HCT116 (cell line): ENCODE data around the gene PABPC1L2B. TPM values are rescaled to one million over a fixed set of nuclear protein-coding genes. Genes with fewer than 3 reads are reported as not detected.
"Not testable (repeated sequence)": the region's sequence is repeated elsewhere in the genome, so short reads cannot be mapped to it uniquely, and the experiment has no call there.

Experiments
- ATAC-seq: fragments of 200-7000 bp; cut with Tn5 transposase; 2 replicates; pipeline ENCODE4 v1.9.1; 2020; ENCODE audit warnings: mild to moderate bottlenecking, moderate library complexity
- Bru-seq: library from RNA; stranded (reverse); fragments of 400-500 nt; gene quantifications from one replicate; lab custom pipeline; 2021; lab: Mats Ljungman, UMichigan
- BruChase-seq, 2 experiments: library from RNA; stranded (reverse); fragments of 400-500 nt; gene quantifications; one replicate each; lab custom pipeline; 2021; lab: Mats Ljungman, UMichigan
- BruUV-seq: library from RNA; stranded (reverse); fragments of 400-500 nt; replicated peaks from 2 replicates; lab custom pipeline; 2021; lab: Mats Ljungman, UMichigan
- CTCF ChIA-PET: fragments of 300-600 bp; sonication (Branson Sonifier 250); formaldehyde crosslinking; loops from one replicate; lab custom pipeline; 2021; ENCODE audit warnings: antibody characterized with exemption; lab: Charles Lee
- POLR2A ChIA-PET: fragments of 300-600, 350-600 bp; sonication (Branson Sonifier 250); formaldehyde crosslinking; loops from one replicate; lab custom pipeline; 2021; ENCODE audit warnings: antibody characterized with exemption; lab: Charles Lee
- RAD21 ChIA-PET, 2 experiments: fragments of 300-600 bp; sonication (Branson Sonifier 250); formaldehyde crosslinking; loops; one replicate each; lab custom pipeline; 2023; ENCODE audit warnings: low total read pairs in 2 of 2; ENCODE audit not compliant: uncharacterized antibody in 2 of 2, unreplicated experiment in 2 of 2, low non-redundant PET in 1 of 2; lab: Charles Lee
- DNase-seq: peaks from one replicate; pipeline ENCODE4 v3.0.0-alpha.2; 2010; ENCODE audit warnings: low read depth, low spot score
- H2AFZ ChIP-seq: fragments of 200-600 bp; shearing (Covaris generic), sonication (generic); 2 replicates; pipeline ENCODE4 v1.6.1; 2017; ENCODE audit warnings: low read depth, mixed run types, mixed read lengths, antibody characterized with exemption, low read length; ENCODE audit not compliant: poor library complexity, severe bottlenecking
- H3K27ac ChIP-seq: 2 replicates; pipeline ENCODE4 v1.5.1; 2012; ENCODE audit warnings: low read depth, low read length
- H3K27me3 ChIP-seq: fragments of 200-600 bp; sonication (generic); 2 replicates; pipeline ENCODE4 v1.6.1; 2016; ENCODE audit warnings: mixed run types, low read length, mixed read lengths; ENCODE audit not compliant: insufficient read depth
- H3K36me3 ChIP-seq, 2 experiments: fragments of 200-500 bp in 1 of 2; fragments of 200-600 bp in 1 of 2; sonication (Bioruptor generic) in 1 of 2; sonication (generic) in 1 of 2; 2 replicates each; pipeline versions ENCODE4 v1.5.1 to v1.6.1; 2014 to 2016; ENCODE audit warnings: low read length in 2 of 2, inconsistent platforms in 1 of 2, mixed read lengths in 1 of 2, mixed run types in 1 of 2; ENCODE audit not compliant: insufficient read depth in 2 of 2, control insufficient read depth in 1 of 2
- H3K4me1 ChIP-seq, 2 experiments: fragments of 200-600 bp in 1 of 2; sonication (generic) in 1 of 2; 2 replicates each; pipeline versions ENCODE4 v1.5.1 to v1.6.1; 2012 to 2017; ENCODE audit warnings: low read length in 2 of 2, inconsistent platforms in 1 of 2, mild to moderate bottlenecking in 1 of 2, mixed read lengths in 1 of 2, mixed run types in 1 of 2, moderate library complexity in 1 of 2; ENCODE audit not compliant: insufficient read depth in 2 of 2, control insufficient read depth in 1 of 2
- H3K4me2 ChIP-seq: fragments of 200-600 bp; sonication (generic); 2 replicates; pipeline ENCODE4 v1.6.1; 2017; ENCODE audit warnings: mixed run types, low read length, mixed read lengths
- H3K4me3 ChIP-seq, 2 experiments: fragments of 200-600 bp in 1 of 2; sonication (generic) in 1 of 2; replicated peaks in 1 of 2; 2 replicates each; pipeline ENCODE4 v1.5.1; 2011 to 2016; ENCODE audit warnings: low read length in 2 of 2, control low read depth in 1 of 2, low read depth in 1 of 2, mild to moderate bottlenecking in 1 of 2, mixed read lengths in 1 of 2, mixed run types in 1 of 2
- H3K79me2 ChIP-seq: fragments of 200-600 bp; sonication (generic); 2 replicates; pipeline ENCODE4 v1.6.1; 2017; ENCODE audit warnings: mild to moderate bottlenecking, mixed run types, low read length, moderate library complexity, mixed read lengths; ENCODE audit not compliant: insufficient read depth
- H3K9ac ChIP-seq: fragments of 200-600 bp; sonication (generic); 2 replicates; pipeline ENCODE4 v1.6.1; 2016; ENCODE audit warnings: low read length, mixed read lengths
- H3K9me2 ChIP-seq: fragments of 200-600 bp; sonication (generic), shearing (Covaris generic); 2 replicates; pipeline ENCODE4 v1.6.1; 2017; ENCODE audit warnings: mixed run types, mild to moderate bottlenecking, moderate library complexity; ENCODE audit not compliant: insufficient read depth
- H3K9me3 ChIP-seq, 2 experiments: fragments of 200-500 bp in 1 of 2; fragments of 200-600 bp in 1 of 2; sonication (Bioruptor generic) in 1 of 2; sonication (generic) in 1 of 2; 2 replicates each; pipeline ENCODE4 v1.6.1; 2014 to 2017; ENCODE audit warnings: low read length in 2 of 2, mixed read lengths in 2 of 2, inconsistent platforms in 1 of 2, low read depth in 1 of 2, mild to moderate bottlenecking in 1 of 2, mixed run types in 1 of 2, moderate library complexity in 1 of 2; ENCODE audit not compliant: control insufficient read depth in 1 of 2, insufficient read depth in 1 of 2
- H4K20me1 ChIP-seq: fragments of 200-600 bp; sonication (generic), shearing (Covaris generic); 2 replicates; pipeline ENCODE4 v1.6.1; 2017; ENCODE audit warnings: mixed run types, mild to moderate bottlenecking, moderate library complexity; ENCODE audit not compliant: insufficient read depth
- intact Hi-C: fragments of 100-400 bp; cut with micrococcal nuclease; formaldehyde crosslinking; loops from 2 replicates; pipeline ENCODE4 v1.10.0; 2022
- long read RNA-seq: library from polyadenylated mRNA; unstranded; transcript quantifications from one replicate; pipeline ENCODE4 v2.0.0, GENCODE V29; 2021; ENCODE audit not compliant: unreplicated experiment
- polyA plus RNA-seq: library from polyadenylated mRNA; unstranded; fragments of >200 nt; gene quantifications from 2 replicates; pipeline ENCODE4 v1.2.1, GENCODE V29; 2012; ENCODE audit warnings: missing spikeins
- total RNA-seq: library from RNA; stranded (reverse); gene quantifications from one replicate; pipeline ENCODE4 v1.2.1, GENCODE V29; 2021; ENCODE audit not compliant: unreplicated experiment

The PABPC1L2B gene
- total RNA-seq (not detected), Bru-seq, nascent RNA (not detected), BruChase-seq, experiment 1, labeled RNA remaining after a 6-hour chase (not detected), BruChase-seq, experiment 2, labeled RNA remaining after a 2-hour chase (not detected)
- polyA plus RNA-seq: not detected in 2 replicates
- long read RNA-seq: 0 reads

GRCh38 chrX:73002733-73003132 is at the start of gene PABPC1L2B:
PABPC1L2B (plus strand) TSS chrX:73002939; CDS start chrX:73003643, 704 bp downstream.
- H3K79me2 ChIP-seq, H3K4me2 ChIP-seq, POLR2A ChIA-PET, BruUV-seq, H3K9me3 ChIP-seq, H4K20me1 ChIP-seq, ATAC-seq, H3K9me2 ChIP-seq, CTCF ChIA-PET, H3K36me3 ChIP-seq, H3K27ac ChIP-seq, H2AFZ ChIP-seq, H3K4me1 ChIP-seq, H3K4me3 ChIP-seq, H3K27me3 ChIP-seq, H3K9ac ChIP-seq, RAD21 ChIA-PET, intact Hi-C loops, DNase-seq: not testable (repeated sequence)

GRCh38 chrX:72959971-72960370 is 42.8 kb upstream of the PABPC1L2B start:
- H3K9me2 ChIP-seq, BruUV-seq, H3K27me3 ChIP-seq, H2AFZ ChIP-seq, H3K9ac ChIP-seq, H3K27ac ChIP-seq, RAD21 ChIA-PET, H3K36me3 ChIP-seq, H3K79me2 ChIP-seq, DNase-seq, POLR2A ChIA-PET, ATAC-seq, H3K4me1 ChIP-seq, intact Hi-C loops, CTCF ChIA-PET, H3K4me2 ChIP-seq, H4K20me1 ChIP-seq, H3K4me3 ChIP-seq, H3K9me3 ChIP-seq: not testable (repeated sequence)

DNA sequence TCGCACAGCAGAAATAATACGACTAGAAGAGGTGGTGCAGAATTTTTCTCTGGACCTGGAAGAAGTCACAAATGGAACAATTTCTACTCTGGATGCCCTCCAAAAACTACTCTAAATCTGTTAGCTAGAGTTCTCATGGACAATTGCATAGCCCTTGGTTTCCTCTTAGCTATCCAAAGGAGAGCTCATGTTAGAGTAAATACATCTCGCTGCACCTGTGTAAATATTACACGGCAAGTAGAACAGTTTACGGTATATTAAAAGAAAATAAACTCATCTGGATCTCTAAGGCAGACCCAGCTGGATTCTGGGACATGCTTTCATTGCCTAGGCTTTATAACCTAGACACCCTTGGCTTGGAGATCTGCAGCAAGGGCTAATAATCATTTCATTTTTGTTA is 30.9 kb upstream of the PABPC1L2B start:
- DNase-seq, H3K36me3 ChIP-seq, H3K4me3 ChIP-seq, H3K9me3 ChIP-seq, CTCF ChIA-PET, BruUV-seq, intact Hi-C loops, H3K27ac ChIP-seq, POLR2A ChIA-PET, H3K27me3 ChIP-seq, RAD21 ChIA-PET, H3K9me2 ChIP-seq, H3K9ac ChIP-seq, H3K4me1 ChIP-seq, ATAC-seq, H2AFZ ChIP-seq, H3K79me2 ChIP-seq, H4K20me1 ChIP-seq, H3K4me2 ChIP-seq: not testable (repeated sequence)

- POLR2A ChIA-PET: not testable (repeated sequence)
These were observed 27.9 kb upstream of the PABPC1L2B start for GRCh38 chrX:72974885-72975284.

More at GRCh38 chrX:72974885-72975284, 27.9 kb upstream of the PABPC1L2B start:
- H3K9me2 ChIP-seq, RAD21 ChIA-PET, H3K27ac ChIP-seq, ATAC-seq, H2AFZ ChIP-seq, BruUV-seq, DNase-seq, H3K27me3 ChIP-seq, H3K4me2 ChIP-seq, H3K9ac ChIP-seq, H3K4me1 ChIP-seq, H3K4me3 ChIP-seq, H3K36me3 ChIP-seq, CTCF ChIA-PET, H3K79me2 ChIP-seq, H3K9me3 ChIP-seq, intact Hi-C loops, H4K20me1 ChIP-seq: not testable (repeated sequence)
